ENCODE results near the gene SLC5A8.

The SLC5A8 gene

GRCh38 chr12:101209319-101210302 lies at the start of gene SLC5A8:
Gene SLC5A8 (minus strand): TSS chr12:101210238. CDS start chr12:101209848, 390 bp downstream.
- peak; percentile 14 for DNase-seq (ENCODE audit: low spot score)

- no peak for DNase-seq (ENCODE audit: low spot score)
Measured at GRCh38 chr12:101257357-101257756, 47.3 kb upstream of the SLC5A8 start.

- DNase-seq (ENCODE audit: low spot score): no peak
Measured at GRCh38 chr12:101256266-101256665, 46.2 kb upstream of the SLC5A8 start.

- no peak for DNase-seq (ENCODE audit: low spot score)
Measured at GRCh38 chr12:101243616-101244015, 33.6 kb upstream of the SLC5A8 start.

- no peak for DNase-seq (ENCODE audit: low spot score)
Measured at GRCh38 chr12:101243074-101243473, 33.0 kb upstream of the SLC5A8 start.

- DNase-seq (ENCODE audit: low spot score): no peak
Measured at GRCh38 chr12:101238800-101239329, 28.8 kb upstream of the SLC5A8 start.

GRCh38 chr12:101238306-101238705 lies 28.3 kb upstream of the SLC5A8 start:
- DNase-seq (ENCODE audit: low spot score): no peak

GRCh38 chr12:101235686-101236085 lies 25.6 kb upstream of the SLC5A8 start:
- no peak for DNase-seq (ENCODE audit: low spot score)

- no peak for DNase-seq (ENCODE audit: low spot score)
Measured at GRCh38 chr12:101231636-101232035, 21.6 kb upstream of the SLC5A8 start.

GRCh38 chr12:101230547-101230946 lies 20.5 kb upstream of the SLC5A8 start:
- peak; percentile 45 for DNase-seq (ENCODE audit: low spot score)

GRCh38 chr12:101229841-101230241 lies 19.8 kb upstream of the SLC5A8 start:
- no peak for DNase-seq (ENCODE audit: low spot score)

GRCh38 chr12:101221301-101221700 lies 11.3 kb upstream of the SLC5A8 start:
- no peak for DNase-seq (ENCODE audit: low spot score)

- no peak for DNase-seq (ENCODE audit: low spot score)
Measured at GRCh38 chr12:101216810-101217209, 6.8 kb upstream of the SLC5A8 start.

GRCh38 chr12:101207086-101207780 lies 2.8 kb downstream of the SLC5A8 start:
- DNase-seq (ENCODE audit: low spot score): no peak

GRCh38 chr12:101204602-101205304 lies 5.3 kb downstream of the SLC5A8 start:
- no peak for DNase-seq (ENCODE audit: low spot score)

GRCh38 chr12:101200824-101201223 lies 9.2 kb downstream of the SLC5A8 start:
- DNase-seq (ENCODE audit: low spot score): no peak

- no peak for DNase-seq (ENCODE audit: low spot score)
Measured at GRCh38 chr12:101200145-101200544, 9.9 kb downstream of the SLC5A8 start.

- DNase-seq (ENCODE audit: low spot score): no peak
Measured at GRCh38 chr12:101186291-101186690, 23.7 kb downstream of the SLC5A8 start.

- no peak for DNase-seq (ENCODE audit: low spot score)
Measured at GRCh38 chr12:101181776-101182175, 28.3 kb downstream of the SLC5A8 start.

- no peak for DNase-seq (ENCODE audit: low spot score)
Measured at GRCh38 chr12:101174541-101174940, 35.5 kb downstream of the SLC5A8 start.

- DNase-seq (ENCODE audit: low spot score): no peak
Measured at GRCh38 chr12:101173197-101173749, 36.8 kb downstream of the SLC5A8 start.

- no peak for DNase-seq (ENCODE audit: low spot score)
Measured at GRCh38 chr12:101172316-101172715, 37.7 kb downstream of the SLC5A8 start.
